ENCODE measurements around the gene ZNF185.

Gene ZNF185

GRCh38 chrX:152897222-152898131 is at the start of gene ZNF185:
Gene ZNF185 (plus strand): TSS chrX:152898067. CDS start chrX:152914490, 16,423 bp downstream.
- no peak for DNase-seq

- no peak for DNase-seq
Measured at GRCh38 chrX:152850465-152850864, 47.4 kb upstream of the ZNF185 start.

- DNase-seq: no peak
Measured at GRCh38 chrX:152853986-152854385, 43.9 kb upstream of the ZNF185 start.

GRCh38 chrX:152861116-152861515 is 36.8 kb upstream of the ZNF185 start:
- no peak for DNase-seq

- no peak for DNase-seq
Measured at GRCh38 chrX:152861826-152862225, 36.0 kb upstream of the ZNF185 start.

- no peak for DNase-seq
Measured at GRCh38 chrX:152865232-152865920, 32.5 kb upstream of the ZNF185 start.

GRCh38 chrX:152866386-152866785 is 31.5 kb upstream of the ZNF185 start:
- no peak for DNase-seq

GRCh38 chrX:152869972-152870371 is 27.9 kb upstream of the ZNF185 start:
- no peak for DNase-seq

GRCh38 chrX:152871260-152871659 is 26.6 kb upstream of the ZNF185 start:
- no peak for DNase-seq

GRCh38 chrX:152872522-152872921 is 25.3 kb upstream of the ZNF185 start:
- no peak for DNase-seq

GRCh38 chrX:152873361-152873760 is 24.5 kb upstream of the ZNF185 start:
- DNase-seq: no peak

GRCh38 chrX:152876931-152877840 is 20.7 kb upstream of the ZNF185 start:
- DNase-seq: no peak

- no peak for DNase-seq
Measured at GRCh38 chrX:152878976-152879755, 18.7 kb upstream of the ZNF185 start.

- DNase-seq: no peak
Measured at GRCh38 chrX:152881289-152881688, 16.6 kb upstream of the ZNF185 start.

- no peak for DNase-seq
Measured at GRCh38 chrX:152884171-152884570, 13.7 kb upstream of the ZNF185 start.

GRCh38 chrX:152886716-152887115 is 11.2 kb upstream of the ZNF185 start:
- no peak for DNase-seq

- no peak for DNase-seq
Measured at GRCh38 chrX:152892499-152892898, 5.4 kb upstream of the ZNF185 start.

GRCh38 chrX:152892999-152893891 is 4.6 kb upstream of the ZNF185 start:
- DNase-seq: no peak

- no peak for DNase-seq
Measured at GRCh38 chrX:152893980-152894610, 3.8 kb upstream of the ZNF185 start.

GRCh38 chrX:152895121-152895520 is 2.7 kb upstream of the ZNF185 start:
- DNase-seq: no peak

All from NCI-H1105 (cell line).